ENCODE measurements around the gene TM4SF5.

Gene TM4SF5

DNA sequence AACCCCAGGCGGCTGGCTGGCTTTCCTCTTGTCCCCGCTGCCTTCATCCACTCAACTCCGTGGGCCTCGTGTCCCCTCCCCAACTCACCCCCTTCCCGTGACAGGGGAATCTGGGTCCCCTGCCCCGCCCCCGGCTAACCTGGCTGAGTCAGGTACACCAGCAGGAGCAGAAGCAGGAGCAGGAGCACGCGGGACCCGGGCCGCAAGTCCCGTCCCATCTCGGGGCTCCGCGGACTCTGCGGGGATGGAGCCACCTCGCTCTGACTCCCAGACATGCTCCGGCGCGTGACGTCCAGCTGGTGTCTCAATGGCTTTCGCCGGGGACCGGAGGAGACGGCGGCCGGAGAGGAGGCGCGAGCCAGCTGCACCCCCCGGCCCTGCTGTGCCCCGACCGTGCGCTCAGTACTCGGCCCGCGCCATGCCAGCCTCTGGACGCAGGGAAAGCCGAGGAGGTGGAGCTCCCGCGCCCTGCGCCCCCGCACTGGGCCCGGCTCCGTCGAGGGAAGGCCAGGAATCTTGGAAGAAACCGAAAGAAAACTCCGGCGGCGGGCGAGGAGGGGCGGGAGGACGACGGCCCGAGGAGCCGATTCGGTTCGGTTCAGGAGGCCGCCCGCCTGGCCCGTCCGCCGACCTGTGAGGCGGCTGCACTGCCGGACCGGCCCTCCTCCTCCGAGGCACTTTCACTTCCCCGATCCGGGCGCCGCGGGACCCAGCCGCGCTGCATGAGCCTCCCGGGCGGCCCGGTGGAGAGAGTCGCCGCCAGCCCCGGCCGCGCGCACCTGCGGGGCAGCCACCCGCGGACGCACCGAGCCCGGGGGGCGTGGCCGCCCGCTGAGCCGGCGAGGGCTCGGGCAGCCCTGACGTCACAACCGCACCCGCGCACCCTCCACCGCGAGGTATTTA is 32.3 kb upstream of the TM4SF5 start, which contains the start of the genes CXCL16 and ZMYND15:
Gene CXCL16, minus strand, starts transcription at position 807 of the 903 bp plus-strand sequence. Its CDS starts 589 bp downstream, at position 218.
Gene ZMYND15, plus strand, starts transcription at position 712 of the 903 bp plus-strand sequence. CDS start 716 bp downstream, outside the sequence.
- Histone ChIP-seq H3K9ac (ENCODE audit: low read length in 2 of 2) (peak within 1 kb of the TSS; percentile 58 to 70), H3K36me3 (ENCODE audit: control insufficient read depth in 2 of 2, insufficient read depth in 2 of 2, low read length in 2 of 2) (no peaks in the 10 kb centered on the region), H3K9me3 (ENCODE audit: control insufficient read depth in 2 of 2, low read length in 2 of 2) (no peaks in the 10 kb centered on the region), H3K4me3 (ENCODE audit: low read length in 2 of 2) (peak within 1 kb of the TSS; percentile 73 to 85), H3K27me3 (ENCODE audit: control insufficient read depth in 1 of 2, insufficient read depth in 2 of 2, low read length in 2 of 2) (peaks cover 9 to 16% of the 10 kb centered on the region in 2 donors), H3K27ac (ENCODE audit: low read length) (no peak within 1 kb of the TSS), H3K4me1 (ENCODE audit: control insufficient read depth, insufficient read depth, low read length) (peaks cover 18% of the 10 kb centered on the region)

DNA sequence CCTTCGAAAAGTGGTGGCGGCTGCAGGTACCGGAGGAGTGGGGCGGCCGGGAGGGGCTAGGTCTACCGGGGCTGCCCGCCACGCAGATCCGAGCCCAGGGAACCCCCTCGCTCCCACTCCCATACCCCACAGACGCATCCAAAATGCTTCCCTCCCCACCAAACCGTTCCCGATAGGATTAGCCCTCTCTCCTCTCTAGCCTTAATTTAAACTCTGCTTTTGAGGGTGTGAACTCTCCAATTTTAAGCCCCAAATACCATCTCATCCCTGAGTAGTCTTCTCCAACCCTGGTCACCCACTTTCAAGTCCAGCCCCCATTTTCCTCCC is 31.7 kb upstream of the TM4SF5 start:
- Histone ChIP-seq H3K4me3 (ENCODE audit: low read length in 2 of 2) (peak overlapping the region; percentile 73 to 85), H3K9ac (ENCODE audit: low read length in 2 of 2) (peak overlapping the region; percentile 42 to 70), H3K36me3 (ENCODE audit: control insufficient read depth in 2 of 2, insufficient read depth in 2 of 2, low read length in 2 of 2) (no peaks in the 10 kb centered on the region), H3K9me3 (ENCODE audit: control insufficient read depth in 2 of 2, low read length in 2 of 2) (no peaks in the 10 kb centered on the region), H3K27me3 (ENCODE audit: control insufficient read depth in 1 of 2, insufficient read depth in 2 of 2, low read length in 2 of 2) (peaks cover 14 to 21% of the 10 kb centered on the region in 2 donors), H3K27ac (ENCODE audit: low read length) (no peak overlapping the region), H3K4me1 (ENCODE audit: control insufficient read depth, insufficient read depth, low read length) (peaks cover 18% of the 10 kb centered on the region)

DNA sequence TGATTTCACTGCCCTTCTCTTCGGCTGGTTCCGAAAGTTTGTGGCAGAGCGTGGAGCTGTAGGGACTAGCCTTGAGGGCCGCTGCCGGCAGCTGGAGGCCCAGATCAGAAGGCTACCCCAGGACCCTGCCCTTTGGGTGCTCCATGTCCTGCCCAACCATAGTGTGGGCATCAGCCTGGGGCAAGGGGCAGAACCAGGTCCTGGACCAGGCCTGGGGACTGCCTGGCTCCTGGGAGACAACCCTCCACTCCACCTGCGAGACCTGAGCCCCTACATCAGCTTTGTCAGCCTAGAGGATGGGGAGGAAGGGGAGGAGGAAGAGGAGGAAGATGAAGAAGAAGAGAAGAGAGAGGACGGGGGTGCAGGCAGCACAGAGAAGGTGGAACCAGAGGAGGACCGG is 31.1 kb upstream of the TM4SF5 start:
- no peak overlapping the region for H3K9ac ChIP-seq (ENCODE audit: low read length in 2 of 2)
- no peak overlapping the region for H3K27ac ChIP-seq (ENCODE audit: low read length)
- H3K36me3 ChIP-seq (ENCODE audit: control insufficient read depth in 2 of 2, insufficient read depth in 2 of 2, low read length in 2 of 2), result no peaks in the 10 kb centered on the region
- H3K9me3 ChIP-seq (ENCODE audit: control insufficient read depth in 2 of 2, low read length in 2 of 2), result no peaks in the 10 kb centered on the region
- peaks cover 19 to 27% of the 10 kb centered on the region in 2 donors for H3K27me3 ChIP-seq (ENCODE audit: control insufficient read depth in 1 of 2, insufficient read depth in 2 of 2, low read length in 2 of 2)
- peaks cover 18% of the 10 kb centered on the region for H3K4me1 ChIP-seq (ENCODE audit: control insufficient read depth, insufficient read depth, low read length)
- no peak overlapping the region for H3K4me3 ChIP-seq (ENCODE audit: low read length in 2 of 2)

DNA sequence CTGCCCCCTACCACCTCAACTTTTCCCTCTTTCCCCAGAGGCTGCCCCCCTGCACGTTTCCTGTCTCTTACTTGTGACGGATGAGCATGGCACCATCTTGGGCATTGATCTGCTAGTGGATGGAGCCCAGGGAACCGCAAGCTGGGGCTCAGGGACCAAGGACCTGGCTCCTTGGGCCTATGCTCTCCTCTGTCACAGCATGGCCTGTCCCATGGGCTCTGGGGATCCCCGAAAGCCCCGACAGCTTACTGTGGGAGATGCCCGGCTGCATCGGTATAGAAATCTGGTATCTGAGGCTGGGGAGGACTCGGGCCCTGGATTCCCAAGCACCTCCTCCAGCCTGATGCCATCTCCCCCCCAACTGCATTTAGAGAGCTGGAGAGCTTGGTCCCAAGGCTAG is 30.1 kb upstream of the TM4SF5 start:
- no peak overlapping the region for H3K4me3 ChIP-seq (ENCODE audit: low read length in 2 of 2)
- H3K9me3 ChIP-seq (ENCODE audit: control insufficient read depth in 2 of 2, low read length in 2 of 2), result no peaks in the 10 kb centered on the region
- peaks cover 18% of the 10 kb centered on the region for H3K4me1 ChIP-seq (ENCODE audit: control insufficient read depth, insufficient read depth, low read length)
- peaks cover 19 to 30% of the 10 kb centered on the region in 2 donors for H3K27me3 ChIP-seq (ENCODE audit: control insufficient read depth in 1 of 2, insufficient read depth in 2 of 2, low read length in 2 of 2)
- no peak overlapping the region for H3K27ac ChIP-seq (ENCODE audit: low read length)
- no peaks in the 10 kb centered on the region for H3K36me3 ChIP-seq (ENCODE audit: control insufficient read depth in 2 of 2, insufficient read depth in 2 of 2, low read length in 2 of 2)
- no peak overlapping the region for H3K9ac ChIP-seq (ENCODE audit: low read length in 2 of 2)

DNA sequence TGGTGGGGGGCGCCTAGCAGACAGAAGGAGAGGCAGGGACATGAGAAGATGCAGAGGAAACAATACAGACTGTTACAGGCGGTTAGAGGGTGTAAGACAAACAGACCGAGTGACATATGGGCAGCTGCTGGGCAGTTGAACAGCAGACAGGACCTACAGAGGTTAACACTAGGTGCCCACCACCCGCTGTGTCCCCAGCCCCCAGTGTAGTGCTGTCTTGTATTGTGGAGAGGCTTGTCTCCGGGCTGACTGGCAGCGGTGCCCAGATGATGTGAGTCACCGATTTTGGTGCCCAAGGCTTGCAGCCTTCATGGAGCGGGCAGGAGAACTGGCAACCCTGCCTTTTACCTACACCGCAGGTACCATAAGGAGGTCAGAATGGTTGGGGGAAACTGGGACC is 29.6 kb upstream of the TM4SF5 start:
- H3K36me3 ChIP-seq (ENCODE audit: control insufficient read depth in 2 of 2, insufficient read depth in 2 of 2, low read length in 2 of 2), result no peaks in the 10 kb centered on the region
- no peaks in the 10 kb centered on the region for H3K9me3 ChIP-seq (ENCODE audit: control insufficient read depth in 2 of 2, low read length in 2 of 2)
- no peak overlapping the region for H3K9ac ChIP-seq (ENCODE audit: low read length in 2 of 2)
- H3K27me3 ChIP-seq (ENCODE audit: control insufficient read depth in 1 of 2, insufficient read depth in 2 of 2, low read length in 2 of 2), result peaks cover 19 to 30% of the 10 kb centered on the region in 2 donors
- no peak overlapping the region for H3K4me3 ChIP-seq (ENCODE audit: low read length in 2 of 2)
- peaks cover 18% of the 10 kb centered on the region for H3K4me1 ChIP-seq (ENCODE audit: control insufficient read depth, insufficient read depth, low read length)
- H3K27ac ChIP-seq (ENCODE audit: low read length), result no peak overlapping the region

DNA sequence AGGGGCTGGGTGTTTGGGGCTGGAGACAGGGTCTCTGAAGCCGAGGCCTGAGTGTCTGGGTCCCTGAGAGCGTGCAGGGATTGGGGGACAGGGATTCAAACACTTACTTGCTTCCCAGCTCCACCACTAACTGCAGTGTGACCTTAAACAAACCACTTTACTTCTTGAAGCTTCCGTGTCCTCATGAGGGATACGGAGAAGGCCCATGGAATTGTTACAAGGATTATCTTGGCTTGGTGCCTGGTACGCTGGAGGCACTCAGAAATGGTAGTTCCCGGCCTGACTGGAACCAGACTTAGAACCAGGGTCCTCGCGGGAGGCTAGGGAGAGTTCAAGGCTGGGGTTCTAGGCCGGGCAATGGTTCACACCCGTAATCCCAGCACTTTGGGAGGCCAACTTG is 29.1 kb upstream of the TM4SF5 start:
- no peak overlapping the region for H3K9ac ChIP-seq (ENCODE audit: low read length in 2 of 2)
- no peak overlapping the region for H3K27ac ChIP-seq (ENCODE audit: low read length)
- H3K27me3 ChIP-seq (ENCODE audit: control insufficient read depth in 1 of 2, insufficient read depth in 2 of 2, low read length in 2 of 2), result peaks cover 19 to 30% of the 10 kb centered on the region in 2 donors

DNA sequence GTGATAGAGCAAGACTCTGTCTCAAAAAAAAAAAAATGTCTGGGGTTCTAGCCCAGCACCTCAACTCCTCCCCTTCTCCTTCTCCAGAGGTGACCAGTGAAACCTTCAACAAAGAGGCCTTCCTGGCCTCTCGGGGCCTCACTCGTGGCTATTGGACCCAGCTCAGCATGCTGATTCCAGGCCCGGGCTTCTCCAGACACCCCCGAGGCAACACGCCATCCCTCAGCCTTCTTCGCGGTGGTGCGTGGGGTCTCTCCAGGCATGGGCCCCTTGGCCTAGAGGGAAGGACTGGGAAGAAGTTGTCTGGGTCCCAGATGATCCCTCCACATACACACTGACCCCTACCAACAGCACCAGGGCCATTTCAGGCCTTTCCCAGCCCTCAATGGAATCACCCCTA is 28.5 kb upstream of the TM4SF5 start:
- no peaks in the 10 kb centered on the region for H3K36me3 ChIP-seq (ENCODE audit: control insufficient read depth in 2 of 2, insufficient read depth in 2 of 2, low read length in 2 of 2)
- H3K4me1 ChIP-seq (ENCODE audit: control insufficient read depth, insufficient read depth, low read length), result peaks cover 18% of the 10 kb centered on the region
- no peak overlapping the region for H3K27ac ChIP-seq (ENCODE audit: low read length)
- peaks cover 19 to 29% of the 10 kb centered on the region in 2 donors for H3K27me3 ChIP-seq (ENCODE audit: control insufficient read depth in 1 of 2, insufficient read depth in 2 of 2, low read length in 2 of 2)
- no peak overlapping the region for H3K9ac ChIP-seq (ENCODE audit: low read length in 2 of 2)
- H3K9me3 ChIP-seq (ENCODE audit: control insufficient read depth in 2 of 2, low read length in 2 of 2), result no peaks in the 10 kb centered on the region
- no peak overlapping the region for H3K4me3 ChIP-seq (ENCODE audit: low read length in 2 of 2)

More for the DNA sequence above, 29.1 kb upstream of the TM4SF5 start:
- peaks cover 18% of the 10 kb centered on the region for H3K4me1 ChIP-seq (ENCODE audit: control insufficient read depth, insufficient read depth, low read length)
- H3K4me3 ChIP-seq (ENCODE audit: low read length in 2 of 2), result no peak overlapping the region
- H3K36me3 ChIP-seq (ENCODE audit: control insufficient read depth in 2 of 2, insufficient read depth in 2 of 2, low read length in 2 of 2), result no peaks in the 10 kb centered on the region
- H3K9me3 ChIP-seq (ENCODE audit: control insufficient read depth in 2 of 2, low read length in 2 of 2), result no peaks in the 10 kb centered on the region

DNA sequence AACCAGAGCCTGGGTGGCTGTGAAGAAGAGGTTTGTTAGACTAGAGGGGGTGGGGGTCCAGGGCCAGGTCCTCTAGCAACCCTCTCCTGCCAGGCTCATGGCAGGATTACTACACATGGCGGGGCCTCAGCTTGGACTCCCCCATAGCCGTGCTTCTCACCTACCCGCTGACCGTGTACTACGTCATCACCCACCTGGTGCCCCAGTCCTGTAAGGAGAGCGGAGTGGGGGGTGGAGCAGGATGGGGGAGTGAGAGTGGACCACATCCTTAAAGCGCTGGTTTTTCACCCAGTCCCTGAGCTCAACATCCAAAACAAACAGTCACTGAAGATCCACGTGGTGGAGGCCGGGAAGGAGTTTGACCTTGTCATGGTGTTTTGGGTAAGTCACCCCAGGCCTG is 27.8 kb upstream of the TM4SF5 start:
- Histone ChIP-seq H3K27ac (ENCODE audit: low read length) (no peak overlapping the region), H3K9ac (ENCODE audit: low read length in 2 of 2) (no peak overlapping the region), H3K4me1 (ENCODE audit: control insufficient read depth, insufficient read depth, low read length) (peaks cover 12% of the 10 kb centered on the region), H3K36me3 (ENCODE audit: control insufficient read depth in 2 of 2, insufficient read depth in 2 of 2, low read length in 2 of 2) (no peaks in the 10 kb centered on the region), H3K4me3 (ENCODE audit: low read length in 2 of 2) (no peak overlapping the region), H3K9me3 (ENCODE audit: control insufficient read depth in 2 of 2, low read length in 2 of 2) (no peaks in the 10 kb centered on the region), H3K27me3 (ENCODE audit: control insufficient read depth in 1 of 2, insufficient read depth in 2 of 2, low read length in 2 of 2) (peaks cover 24 to 29% of the 10 kb centered on the region in 2 donors)

DNA sequence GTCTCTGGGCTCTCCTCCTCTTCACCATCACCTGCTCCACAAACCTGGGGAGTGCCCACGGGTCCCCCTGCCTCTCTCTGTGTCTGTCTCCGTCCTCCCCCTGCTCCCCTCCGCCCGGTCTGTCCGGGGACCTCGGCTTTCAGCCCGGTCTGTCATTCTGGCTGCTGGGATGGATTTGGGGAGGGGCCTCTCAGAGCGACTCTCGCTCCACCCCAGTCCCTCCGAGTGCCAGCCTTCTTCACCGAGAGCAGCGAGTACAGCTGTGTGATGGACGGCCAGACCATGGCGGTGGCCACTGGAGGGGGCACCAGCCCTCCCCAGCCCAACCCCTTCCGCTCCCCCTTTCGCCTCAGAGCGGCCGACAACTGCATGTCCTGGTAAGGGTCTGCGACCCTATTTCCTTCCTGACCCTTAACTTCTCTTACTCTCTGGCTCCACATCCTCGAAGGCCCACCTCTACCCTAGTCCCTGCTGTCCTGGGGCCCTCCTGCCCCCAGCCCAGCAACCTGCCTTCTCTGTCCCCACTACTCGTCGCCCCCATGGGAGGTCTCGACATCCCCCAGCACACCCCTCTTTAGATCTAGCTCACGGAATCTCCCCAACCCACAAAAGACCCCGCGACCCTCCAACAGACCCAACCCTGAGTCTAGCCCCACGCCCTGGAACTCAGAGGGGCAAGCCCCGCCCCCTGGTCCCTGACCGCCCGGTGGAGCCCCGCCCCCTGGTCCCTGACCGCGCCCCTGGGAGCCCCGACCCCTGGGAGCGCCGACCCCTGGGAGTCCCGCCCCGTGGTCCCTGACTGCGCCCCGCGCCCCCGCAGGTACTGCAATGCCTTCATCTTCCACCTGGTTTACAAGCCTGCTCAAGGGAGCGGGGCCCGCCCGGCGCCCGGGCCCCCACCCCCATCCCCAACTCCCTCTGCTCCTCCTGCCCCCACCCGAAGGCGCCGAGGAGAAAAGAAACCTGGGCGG is 26.4 kb upstream of the TM4SF5 start:
- no peak overlapping the region for H3K4me3 ChIP-seq (ENCODE audit: low read length in 2 of 2)
- H3K9ac ChIP-seq (ENCODE audit: low read length in 2 of 2), result no peak overlapping the region
- H3K27me3 ChIP-seq (ENCODE audit: control insufficient read depth in 1 of 2, insufficient read depth in 2 of 2, low read length in 2 of 2), result peaks cover 27 to 32% of the 10 kb centered on the region in 2 donors
- H3K9me3 ChIP-seq (ENCODE audit: control insufficient read depth in 2 of 2, low read length in 2 of 2), result no peaks in the 10 kb centered on the region
- no peaks in the 10 kb centered on the region for H3K4me1 ChIP-seq (ENCODE audit: control insufficient read depth, insufficient read depth, low read length)
- no peak overlapping the region for H3K27ac ChIP-seq (ENCODE audit: low read length)
- no peaks in the 10 kb centered on the region for H3K36me3 ChIP-seq (ENCODE audit: control insufficient read depth in 2 of 2, insufficient read depth in 2 of 2, low read length in 2 of 2)

DNA sequence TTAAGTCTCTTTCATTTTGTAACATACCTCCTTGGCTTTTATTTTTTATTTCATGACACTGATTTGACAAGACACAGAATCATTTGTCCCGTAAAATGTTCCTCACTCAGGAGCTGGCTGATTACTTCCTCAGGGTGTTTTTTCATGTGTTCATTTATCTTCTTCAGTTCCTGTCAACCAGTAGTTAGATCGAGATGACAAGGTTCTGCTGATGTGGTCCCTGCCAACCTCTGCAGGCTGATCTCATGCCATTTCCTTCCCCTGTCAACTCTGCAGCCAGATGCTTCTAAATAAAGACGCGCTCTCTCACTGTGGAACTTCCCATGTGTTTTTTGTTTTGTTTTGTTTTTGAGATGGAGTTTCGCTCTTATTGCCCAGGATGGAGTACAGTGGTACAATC is 23.8 kb upstream of the TM4SF5 start:
- Histone ChIP-seq H3K27me3 (ENCODE audit: control insufficient read depth in 1 of 2, insufficient read depth in 2 of 2, low read length in 2 of 2) (peaks cover 32 to 34% of the 10 kb centered on the region in 2 donors), H3K27ac (ENCODE audit: low read length) (no peak overlapping the region), H3K4me3 (ENCODE audit: low read length in 2 of 2) (no peak overlapping the region), H3K9me3 (ENCODE audit: control insufficient read depth in 2 of 2, low read length in 2 of 2) (no peaks in the 10 kb centered on the region), H3K9ac (ENCODE audit: low read length in 2 of 2) (no peak overlapping the region), H3K36me3 (ENCODE audit: control insufficient read depth in 2 of 2, insufficient read depth in 2 of 2, low read length in 2 of 2) (no peaks in the 10 kb centered on the region), H3K4me1 (ENCODE audit: control insufficient read depth, insufficient read depth, low read length) (no peaks in the 10 kb centered on the region)
